ENCODE results near the gene KRT1. TPM values are rescaled to one million over a fixed set of nuclear protein-coding genes. Genes with fewer than 3 reads are reported as not detected.

The KRT1 gene
- total and polyA plus RNA-seq, 7 experiments from 2014 or later, result 0.27 to 9.4 (median 5.2) TPM; not detected in 2

DNA sequence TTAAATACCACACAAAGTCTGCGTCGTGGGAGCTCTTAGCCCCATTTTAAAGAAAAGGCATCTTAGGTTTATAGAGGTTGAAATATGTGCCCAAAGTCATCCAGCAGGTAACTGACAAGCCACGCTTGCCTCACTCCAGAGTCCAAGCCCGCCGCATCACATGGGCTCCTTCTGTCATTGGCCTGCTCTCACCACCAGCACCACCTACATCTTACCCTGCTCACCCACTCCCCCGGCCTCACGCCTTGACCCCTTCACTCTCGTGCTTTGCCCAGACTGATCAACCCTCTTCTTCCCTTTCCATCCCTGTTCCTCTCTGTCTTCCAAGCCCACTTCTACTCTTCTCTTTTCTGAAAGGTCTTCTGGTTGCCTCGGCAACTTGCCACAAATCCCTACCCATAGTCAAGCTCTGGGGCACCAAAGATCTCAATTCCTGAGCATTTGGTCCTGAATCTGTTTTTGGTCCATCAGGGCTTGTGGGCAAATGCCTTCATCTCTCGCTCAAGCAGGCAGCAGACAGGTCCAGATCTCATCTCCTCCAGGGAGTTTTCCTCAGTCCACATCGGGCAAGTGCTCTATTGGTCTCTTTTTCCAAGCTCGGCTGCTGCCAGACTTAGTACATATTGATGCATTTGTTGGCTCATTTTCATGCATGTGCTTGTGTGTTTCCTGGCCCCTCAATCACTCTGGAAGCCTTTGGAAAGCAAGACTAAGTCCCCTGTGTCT lies 3.5 kb upstream of the KRT1 start:
- Mint-ChIP-seq H3K4me1 (peaks cover 14 to 72% (median 62%) of the 10 kb centered on the region in 7 donors), H3K9me3 (no peaks in the 10 kb centered on the region), H3K27me3 (peaks cover 0 to 45% (median 0%) of the 10 kb centered on the region in 5 donors), H3K36me3 (no peaks in the 10 kb centered on the region), H3K27ac (peak overlapping the region in 7 of 9 donors; percentile 46 to 86 (median 81)), H3K4me3 (peak overlapping the region in 1 of 10 donors; percentile 33)
- POLR2A ChIA-PET, result interaction anchor here (0.9 kb wide), 1 partner anchor 35 kb away, joined by 5 read pairs; no protein-coding TSS in a partner anchor
- intact Hi-C loops (cut with micrococcal nuclease), result loop anchor here in 1 of 2 donors (5.0 kb wide), 1 partner anchor 96 kb away; no protein-coding TSS in a partner anchor
- no peak overlapping the region for H3K27ac ChIP-seq (ENCODE audit: low read depth, low read length)
- CTCF ChIA-PET, result interaction anchor here (0.6 kb wide), 1 partner anchor 416 kb away, joined by 3 read pairs; no protein-coding TSS in a partner anchor
- ATAC-seq, result no peak
- DNase-seq, result no peak
- H3K27me3 ChIP-seq (ENCODE audit: control insufficient read depth in 2 of 2, insufficient read depth in 2 of 2, low read length in 2 of 2), result no peaks in the 10 kb centered on the region
- H3K4me1 ChIP-seq (ENCODE audit: control insufficient read depth in 2 of 2, insufficient read depth in 2 of 2, low read length in 2 of 2), result peaks cover 6 to 24% of the 10 kb centered on the region in 2 donors
- H3K36me3 ChIP-seq (ENCODE audit: control insufficient read depth in 2 of 3, insufficient read depth in 3 of 3, low read length in 3 of 3), result no peaks in the 10 kb centered on the region
- no peak overlapping the region for H3K4me3 ChIP-seq (ENCODE audit: low read length)
- H3K9me3 ChIP-seq (ENCODE audit: control insufficient read depth in 2 of 3, low read length in 3 of 3), result no peaks in the 10 kb centered on the region

- Histone ChIP-seq H3K4me1 (ENCODE audit: control insufficient read depth in 2 of 2, insufficient read depth in 2 of 2, low read length in 2 of 2) (peaks cover 6 to 24% of the 10 kb centered on the region in 2 donors), H3K9me3 (ENCODE audit: control insufficient read depth in 2 of 3, low read length in 3 of 3) (no peaks in the 10 kb centered on the region), H3K27ac (ENCODE audit: low read depth, low read length) (no peak overlapping the region), H3K27me3 (ENCODE audit: control insufficient read depth in 2 of 2, insufficient read depth in 2 of 2, low read length in 2 of 2) (peaks cover 0 to 4% of the 10 kb centered on the region in 2 donors), H3K36me3 (ENCODE audit: control insufficient read depth in 2 of 3, insufficient read depth in 3 of 3, low read length in 3 of 3) (no peaks in the 10 kb centered on the region), H3K4me3 (ENCODE audit: low read length) (no peak overlapping the region)
- CTCF ChIA-PET, result no interaction called here
- Mint-ChIP-seq H3K36me3 (no peaks in the 10 kb centered on the region), H3K4me1 (peaks cover 14 to 77% (median 65%) of the 10 kb centered on the region in 7 donors), H3K4me3 (peak overlapping the region in 2 of 10 donors; percentile 33 to 58), H3K27me3 (peaks cover 0 to 44% (median 0%) of the 10 kb centered on the region in 5 donors), H3K9me3 (no peaks in the 10 kb centered on the region), H3K27ac (peak overlapping the region in 7 of 9 donors; percentile 81 to 93 (median 86))
- POLR2A ChIA-PET, result interaction anchor here (0.6 to 3.4 kb wide), 5 partner anchors 8 to 61 kb away, joined by 3 to 44 read pairs (median 4); no protein-coding TSS in a partner anchor
- intact Hi-C loops (cut with micrococcal nuclease), result loop anchor here in 1 of 2 donors (5.0 kb wide), 1 partner anchor 96 kb away; no protein-coding TSS in a partner anchor
- ATAC-seq (no peak), DNase-seq (no peak)
Observed at GRCh38 chr12:52682938-52683574, 2.8 kb upstream of the KRT1 start.

- peaks cover 14 to 76% (median 66%) of the 10 kb centered on the region in 7 donors for H3K4me1 Mint-ChIP-seq
- H3K27ac ChIP-seq (ENCODE audit: low read depth, low read length), result no peak overlapping the region
- H3K27ac Mint-ChIP-seq, result peak overlapping the region in 8 of 9 donors; percentile 78 to 93 (median 86)
- H3K9me3 Mint-ChIP-seq, result no peaks in the 10 kb centered on the region
- H3K36me3 Mint-ChIP-seq, result no peaks in the 10 kb centered on the region
- peaks cover 6 to 24% of the 10 kb centered on the region in 2 donors for H3K4me1 ChIP-seq (ENCODE audit: control insufficient read depth in 2 of 2, insufficient read depth in 2 of 2, low read length in 2 of 2)
- DNase-seq (no peak), ATAC-seq (no peak)
- peaks cover 0 to 4% of the 10 kb centered on the region in 2 donors for H3K27me3 ChIP-seq (ENCODE audit: control insufficient read depth in 2 of 2, insufficient read depth in 2 of 2, low read length in 2 of 2)
- intact Hi-C loops (cut with micrococcal nuclease), result loop anchor here in 1 of 2 donors (5.0 kb wide), 1 partner anchor 95 kb away; no protein-coding TSS in a partner anchor
- H3K4me3 ChIP-seq (ENCODE audit: low read length), result no peak overlapping the region
- no peaks in the 10 kb centered on the region for H3K36me3 ChIP-seq (ENCODE audit: control insufficient read depth in 2 of 3, insufficient read depth in 3 of 3, low read length in 3 of 3)
- ChIA-PET POLR2A (interaction anchor here (1.0 to 3.4 kb wide), 4 partner anchors 9 to 70 kb away, joined by 3 to 44 read pairs (median 8); no protein-coding TSS in a partner anchor), CTCF (interaction anchor here (0.6 to 2.2 kb wide), 2 partner anchors 86 to 97 kb away, joined by 3 to 14 read pairs; no protein-coding TSS in a partner anchor)
- peaks cover 0 to 39% (median 0%) of the 10 kb centered on the region in 5 donors for H3K27me3 Mint-ChIP-seq
- no peaks in the 10 kb centered on the region for H3K9me3 ChIP-seq (ENCODE audit: control insufficient read depth in 2 of 3, low read length in 3 of 3)
- H3K4me3 Mint-ChIP-seq, result peak overlapping the region in 6 of 10 donors; percentile 0 to 58 (median 40)
Observed at GRCh38 chr12:52682381-52682660, 2.1 kb upstream of the KRT1 start.

- ATAC-seq, result peak; percentile 90
- Mint-ChIP-seq H3K27me3 (peaks cover 0 to 35% (median 0%) of the 10 kb centered on the region in 5 donors), H3K27ac (peak overlapping the region in 8 of 9 donors; percentile 78 to 93 (median 86)), H3K36me3 (peaks cover 0 to under 1% (median 0%) of the 10 kb centered on the region in 5 donors), H3K9me3 (no peaks in the 10 kb centered on the region), H3K4me1 (peaks cover 16 to 76% (median 66%) of the 10 kb centered on the region in 7 donors), H3K4me3 (peak overlapping the region in 9 of 10 donors; percentile 2 to 76 (median 48))
- peaks cover 6 to 24% of the 10 kb centered on the region in 2 donors for H3K4me1 ChIP-seq (ENCODE audit: control insufficient read depth in 2 of 2, insufficient read depth in 2 of 2, low read length in 2 of 2)
- H3K9me3 ChIP-seq (ENCODE audit: control insufficient read depth in 2 of 3, low read length in 3 of 3), result no peaks in the 10 kb centered on the region
- no peaks in the 10 kb centered on the region for H3K36me3 ChIP-seq (ENCODE audit: control insufficient read depth in 2 of 3, insufficient read depth in 3 of 3, low read length in 3 of 3)
- H3K27me3 ChIP-seq (ENCODE audit: control insufficient read depth in 2 of 2, insufficient read depth in 2 of 2, low read length in 2 of 2), result peaks cover 0 to 4% of the 10 kb centered on the region in 2 donors
- POLR2A ChIA-PET, result interaction anchor here (0.5 to 3.4 kb wide), 15 partner anchors 9 to 185 kb away, joined by 3 to 44 read pairs (median 5); no protein-coding TSS in a partner anchor
- H3K4me3 ChIP-seq (ENCODE audit: low read length), result no peak overlapping the region
- CTCF ChIA-PET, result interaction anchor here (0.6 to 2.2 kb wide), 10 partner anchors 9 to 198 kb away, joined by 3 to 14 read pairs (median 4); no protein-coding TSS in a partner anchor
- intact Hi-C loops (cut with micrococcal nuclease), result loop anchor here (1.0 to 5.0 kb wide), 5 partner anchors 10 to 109 kb away; no protein-coding TSS in a partner anchor
- H3K27ac ChIP-seq (ENCODE audit: low read depth, low read length), result peak overlapping the region; percentile 42
- DNase-seq, result peak in 7 of 9 donors; percentile 60 to 74 (median 67)
Observed at GRCh38 chr12:52681526-52682380, 1.5 kb upstream of the KRT1 start.

GRCh38 chr12:52679875-52680274 lies 332 bp downstream of the KRT1 start:
- Mint-ChIP-seq H3K4me3 (no peak overlapping the region), H3K27ac (peak overlapping the region in 5 of 9 donors; percentile 4 to 93 (median 81)), H3K9me3 (no peaks in the 10 kb centered on the region), H3K4me1 (peaks cover 16 to 88% (median 75%) of the 10 kb centered on the region in 7 donors), H3K27me3 (peaks cover 0 to 29% (median 0%) of the 10 kb centered on the region in 5 donors), H3K36me3 (peaks cover 0 to 4% (median 0%) of the 10 kb centered on the region in 5 donors)
- H3K4me3 ChIP-seq (ENCODE audit: low read length), result no peak overlapping the region
- POLR2A ChIA-PET, result interaction anchor here (0.7 to 3.4 kb wide), 8 partner anchors 11 to 73 kb away, joined by 3 to 44 read pairs (median 4); no protein-coding TSS in a partner anchor
- H3K27ac ChIP-seq (ENCODE audit: low read depth, low read length), result no peak overlapping the region
- no peak for DNase-seq
- H3K9me3 ChIP-seq (ENCODE audit: control insufficient read depth in 2 of 3, low read length in 3 of 3), result no peaks in the 10 kb centered on the region
- CTCF ChIA-PET, result interaction anchor here (0.7 to 2.1 kb wide), 7 partner anchors 13 to 488 kb away, joined by 3 to 11 read pairs (median 4); partner anchors contain the start of gene KRT80
- H3K27me3 ChIP-seq (ENCODE audit: control insufficient read depth in 2 of 2, insufficient read depth in 2 of 2, low read length in 2 of 2), result peaks cover 0 to 4% of the 10 kb centered on the region in 2 donors
- no peak for ATAC-seq
- intact Hi-C loops (cut with micrococcal nuclease), result loop anchor here (2.0 to 5.0 kb wide), 2 partner anchors 69 to 93 kb away; no protein-coding TSS in a partner anchor
- H3K4me1 ChIP-seq (ENCODE audit: control insufficient read depth in 2 of 2, insufficient read depth in 2 of 2, low read length in 2 of 2), result peaks cover 6 to 24% of the 10 kb centered on the region in 2 donors
- H3K36me3 ChIP-seq (ENCODE audit: control insufficient read depth in 2 of 3, insufficient read depth in 3 of 3, low read length in 3 of 3), result no peaks in the 10 kb centered on the region
